H1 (cell line): ENCODE results near the gene SNAI1. TPM values are rescaled to one million over a fixed set of nuclear protein-coding genes. Genes with fewer than 3 reads are reported as not detected.
A peak's percentile ranks its signal among the peaks of the same experiment; 100 is the strongest.

Source experiments
- CTCF ChIA-PET: fragments of 300-600 bp; sonication (Branson Sonifier 250); formaldehyde crosslinking; loops from one replicate; lab custom pipeline; 2021; ENCODE audit not compliant: partially characterized antibody; lab: Charles Lee
- POLR2A ChIA-PET: fragments of 300-600 bp; sonication (Branson Sonifier 250); formaldehyde crosslinking; loops from one replicate; lab custom pipeline; 2021; ENCODE audit warnings: inconsistent platforms; ENCODE audit not compliant: partially characterized antibody; lab: Charles Lee
- DNase-seq, 2 experiments: peaks; one replicate each; pipeline versions ENCODE4 v3.0.0 to v3.0.0-alpha.2; 2010 to 2022; ENCODE audit warnings: low spot score in 2 of 2, low read depth in 1 of 2, mixed read lengths in 1 of 2
- FAIRE-seq: peaks from 2 replicates; lab custom pipeline; 2011; peaks lifted over from hg19 to GRCh38; lab: Jason Lieb, UNC
- H2AFZ ChIP-seq: 2 replicates; pipeline ENCODE4 v1.8.1; 2012; ENCODE audit warnings: low read length, inconsistent platforms
- H2AK5ac ChIP-seq: 2 replicates; pipeline ENCODE4 v1.6.1; 2013; ENCODE audit warnings: low read depth, low read length
- H2BK120ac ChIP-seq: replicated peaks from 2 replicates; pipeline ENCODE3; 2013; ENCODE audit warnings: low read depth, low read length, inconsistent platforms
- H2BK12ac ChIP-seq: 2 replicates; pipeline ENCODE4 v1.6.1; 2013; ENCODE audit warnings: low read depth, low read length
- H2BK15ac ChIP-seq: 2 replicates; pipeline ENCODE4 v1.6.1; 2013; ENCODE audit warnings: low read length
- H2BK20ac ChIP-seq: 2 replicates; pipeline ENCODE4 v1.6.1; 2013; ENCODE audit warnings: low read length
- H2BK5ac ChIP-seq: 2 replicates; pipeline ENCODE4 v1.6.1; 2013; ENCODE audit warnings: low read depth, low read length
- H3K14ac ChIP-seq: 2 replicates; pipeline ENCODE4 v1.6.1; 2013; ENCODE audit warnings: inconsistent platforms; ENCODE audit not compliant: insufficient read length
- H3K18ac ChIP-seq: 2 replicates; pipeline ENCODE4 v1.6.1; 2013; ENCODE audit warnings: low read length; ENCODE audit errors: extremely low read depth
- H3K23ac ChIP-seq: 2 replicates; pipeline ENCODE4 v1.6.1; 2013; ENCODE audit warnings: inconsistent platforms; ENCODE audit not compliant: insufficient read length
- H3K23me2 ChIP-seq: 2 replicates; pipeline ENCODE4 v1.6.1; 2013; ENCODE audit warnings: low read depth, low read length
- H3K27ac ChIP-seq: 2 replicates; pipeline ENCODE4 v1.6.1; 2011; ENCODE audit warnings: low read depth, low read length, inconsistent platforms
- H3K27me3 ChIP-seq, 4 experiments: replicated peaks in 1 of 4; 1 replicate in 1 of 4; 2 replicates in 3 of 4; pipeline versions ENCODE4 v1.6.1 to v1.8.1; 2011 to 2013; ENCODE audit warnings: low read length in 3 of 4, mild to moderate bottlenecking in 3 of 4, inconsistent platforms in 2 of 4, mixed read lengths in 2 of 4, moderate library complexity in 1 of 4; ENCODE audit not compliant: control insufficient read depth in 3 of 4, insufficient read depth in 3 of 4; ENCODE audit errors: extremely low read depth in 1 of 4
- H3K36me3 ChIP-seq, 4 experiments: 2 replicates each; pipeline versions ENCODE4 v1.6.1 to v1.8.1; 2011 to 2013; ENCODE audit warnings: mild to moderate bottlenecking in 4 of 4, low read length in 3 of 4, moderate library complexity in 2 of 4, control low read depth in 1 of 4, inconsistent platforms in 1 of 4; ENCODE audit not compliant: insufficient read depth in 4 of 4, control insufficient read depth in 2 of 4
- H3K4ac ChIP-seq: replicated peaks from 2 replicates; pipeline ENCODE3; 2013; ENCODE audit warnings: low read length, low read depth, mixed read lengths, inconsistent platforms; ENCODE audit not compliant: insufficient read length
- H3K4me1 ChIP-seq, 4 experiments: replicated peaks in 1 of 4; 1 replicate in 1 of 4; 2 replicates in 3 of 4; pipeline versions ENCODE4 v1.6.1 to v1.8.1; 2011 to 2013; ENCODE audit warnings: low read length in 3 of 4, inconsistent platforms in 2 of 4, mixed read lengths in 1 of 4; ENCODE audit not compliant: insufficient read depth in 4 of 4, control insufficient read depth in 3 of 4
- H3K4me2 ChIP-seq, 2 experiments: 2 replicates each; pipeline versions ENCODE4 v1.6.1 to v1.8.1; 2011 to 2013; ENCODE audit warnings: low read depth in 2 of 2, low read length in 2 of 2, control low read depth in 1 of 2, inconsistent platforms in 1 of 2, mild to moderate bottlenecking in 1 of 2; ENCODE audit not compliant: insufficient read depth in 1 of 2
- H3K4me3 ChIP-seq, 4 experiments: fragments of 200-600, 300-600 bp in 1 of 4; sonication (generic), shearing (Covaris generic), sonication (Bioruptor Twin) in 1 of 4; 2 replicates each; pipeline versions ENCODE4 v1.5.1 to v1.8.1; 2011 to 2016; ENCODE audit warnings: low read length in 4 of 4, low read depth in 3 of 4, control low read depth in 2 of 4, inconsistent platforms in 2 of 4, mild to moderate bottlenecking in 2 of 4, mixed read lengths in 1 of 4, moderate library complexity in 1 of 4; ENCODE audit not compliant: insufficient read depth in 2 of 4; ENCODE audit errors: extremely low read depth in 1 of 4
- H3K56ac ChIP-seq: replicated peaks from 2 replicates; pipeline ENCODE3; 2013; ENCODE audit warnings: low read depth, mild to moderate bottlenecking, mixed read lengths, low read length, inconsistent platforms; ENCODE audit not compliant: insufficient read length
- H3K79me1 ChIP-seq: 2 replicates; pipeline ENCODE4 v1.6.1; 2013; ENCODE audit warnings: low read depth, low read length, control low read depth
- H3K79me2 ChIP-seq, 2 experiments: 2 replicates each; pipeline versions ENCODE4 v1.6.1 to v1.8.1; 2012 to 2013; ENCODE audit warnings: low read length in 2 of 2, mild to moderate bottlenecking in 2 of 2, inconsistent platforms in 1 of 2; ENCODE audit not compliant: insufficient read depth in 2 of 2, control insufficient read depth in 1 of 2
- H3K9ac ChIP-seq, 4 experiments: replicated peaks in 1 of 4; 1 replicate in 1 of 4; 2 replicates in 3 of 4; pipeline versions ENCODE4 v1.6.1 to v1.8.1; 2011 to 2013; ENCODE audit warnings: low read depth in 3 of 4, low read length in 3 of 4, control low read depth in 2 of 4, mild to moderate bottlenecking in 2 of 4, moderate library complexity in 2 of 4, inconsistent platforms in 1 of 4; ENCODE audit errors: extremely low read depth in 1 of 4
- H3K9me3 ChIP-seq, 2 experiments: 2 replicates each; pipeline versions ENCODE4 v1.6.1 to v1.8.1; 2012 to 2013; ENCODE audit warnings: mild to moderate bottlenecking in 2 of 2, moderate library complexity in 2 of 2, control low read depth in 1 of 2, inconsistent platforms in 1 of 2, low read depth in 1 of 2, low read length in 1 of 2, mixed read lengths in 1 of 2; ENCODE audit not compliant: insufficient read depth in 2 of 2
- H4K20me1 ChIP-seq, 2 experiments: replicated peaks in 1 of 2; 2 replicates each; pipeline versions ENCODE3 to v1.8.1; 2011 to 2013; ENCODE audit warnings: inconsistent platforms in 2 of 2, low read length in 2 of 2, mild to moderate bottlenecking in 1 of 2; ENCODE audit not compliant: insufficient read depth in 2 of 2, control insufficient read depth in 1 of 2
- H4K5ac ChIP-seq: 2 replicates; pipeline ENCODE4 v1.6.1; 2013; ENCODE audit warnings: low read length, low read depth, mixed read lengths, inconsistent platforms; ENCODE audit not compliant: insufficient read length
- H4K8ac ChIP-seq: 2 replicates; pipeline ENCODE4 v1.8.0; 2013; ENCODE audit warnings: mild to moderate bottlenecking, moderate library complexity, low read length, inconsistent platforms; ENCODE audit not compliant: insufficient read depth; ENCODE audit errors: extremely low read depth
- H4K91ac ChIP-seq: replicated peaks from 2 replicates; pipeline ENCODE3; 2013; ENCODE audit warnings: low read length, mixed read lengths, inconsistent platforms; ENCODE audit not compliant: insufficient read length
- RAD21 ChIP-seq, 2 experiments: IDR thresholded peaks in 1 of 2; conservative IDR thresholded peaks in 1 of 2; 2 replicates each; pipeline ENCODE4 v1.6.1; 2011; ENCODE audit warnings: low read depth in 2 of 2, low read length in 2 of 2, improper control_type of control experiment in 1 of 2, inconsistent platforms in 1 of 2, mild to moderate bottlenecking in 1 of 2, moderate library complexity in 1 of 2
- SIN3A ChIP-seq, 2 experiments: IDR thresholded peaks in 1 of 2; conservative IDR thresholded peaks in 1 of 2; 2 replicates each; pipeline ENCODE4 v1.6.1; 2011 to 2012; ENCODE audit warnings: low read length in 2 of 2, improper control_type of control experiment in 1 of 2, low read depth in 1 of 2, mild to moderate bottlenecking in 1 of 2
- WGBS, 2 experiments: shearing (Covaris generic) in 1 of 2; methylation state at CpG; one replicate each; pipeline versions ENCODE4 v1.1.6 to v1.1.7; 2013 to 2015; ENCODE audit warnings: low lambda C conversion rate in 2 of 2, mixed read lengths in 2 of 2, inconsistent platforms in 1 of 2, low coverage in 1 of 2, missing lambda C conversion rate in 1 of 2; ENCODE audit not compliant: insufficient replicate concordance in 2 of 2, insufficient coverage in 1 of 2, insufficient read length in 1 of 2; ENCODE audit errors: extremely low coverage in 1 of 2, missing lambda C conversion rate in 1 of 2; 5-methylcytosine and 5-hydroxymethylcytosine counted together
- polyA plus RNA-seq, 7 experiments: library from polyadenylated mRNA; depleted of rRNA in 3 of 7; stranded (reverse) in 5 of 7; unstranded in 2 of 7; fragments of >200 nt in 5 of 7; fragments of 200-250 nt in 2 of 7; gene quantifications; 1 replicate in 5 of 7; 2 replicates in 1 of 7; 4 replicates in 1 of 7; pipeline versions ENCODE4 v1.2.1 to v1.2.3, GENCODE V29; 2011 to 2013; ENCODE audit warnings: missing spikeins in 2 of 7, mixed read lengths in 2 of 7
- small RNA-seq: library from polyadenylated mRNA; stranded (forward); fragments of <200 nt; extraction: miRNeasy Mini kit (QIAGEN cat#:217004); gene quantifications from one replicate; pipeline ENCODE3, GENCODE V24; 2013; ENCODE audit not compliant: insufficient read depth
- total RNA-seq: library from RNA; stranded (reverse); fragmentation: NEBNext Ultra II Directional; extraction: Animal tissue kit (Norgen Biotek cat#: 25700); gene quantifications from 2 replicates; pipeline ENCODE4 v1.2.1, GENCODE V29; 2021

Gene SNAI1
- total and polyA plus RNA-seq, 2 of the 8 experiments (the other 6 are each of a cell fraction or from before 2014, with no cell fraction given), result 6.5 to 8.0 TPM

- H2BK15ac ChIP-seq, result 0 out of 2 replicates have a peak overlapping the region, but pooled peaks have one; percentile 5
- no peaks in the 10 kb centered on the region for H3K23me2 ChIP-seq
- H2BK12ac ChIP-seq, result no peak overlapping the region
- no peaks in the 10 kb centered on the region for H3K79me1 ChIP-seq
- H4K8ac ChIP-seq, result no peak overlapping the region
- DNase-seq, result no peak
- no peak overlapping the region for H2BK120ac ChIP-seq
- peaks cover 0 to 14% (median 5%) of the 10 kb centered on the region in 4 experiments; a peak in 4 of 7 replicates for H3K4me1 ChIP-seq
- no peaks in the 10 kb centered on the region for H3K36me3 ChIP-seq
- no peaks in the 10 kb centered on the region for H3K27me3 ChIP-seq
- no peak for FAIRE-seq
- no peak overlapping the region for H3K56ac ChIP-seq
- H3K4ac ChIP-seq, result no peak overlapping the region
- no peak overlapping the region for H3K23ac ChIP-seq
- 73% methylated on average over 6 of the region's 6 CpGs; no CpG with 5 or more reads in 1 of the 2 experiments for WGBS, 2 experiments
- H3K79me2 ChIP-seq, result no peaks in the 10 kb centered on the region
- no peak overlapping the region for H3K18ac ChIP-seq
- no peak overlapping the region for H3K4me3 ChIP-seq
- no peak overlapping the region for H4K91ac ChIP-seq
- no peak overlapping the region for H2BK20ac ChIP-seq
- CTCF ChIA-PET, result interaction anchor here (0.6 to 2.9 kb wide), 7 partner anchors 13 to 73 kb away, joined by 3 to 13 read pairs (median 5); no protein-coding TSS in a partner anchor
- H4K5ac ChIP-seq, result no peak overlapping the region
- TF ChIP-seq SIN3A (conservative IDR thresholded peaks at IDR 0.05 in 1 of 2, IDR thresholded peaks at IDR 0.05 in 1 of 2; ENCODE audit: low read depth in 1 of 2, low read length in 2 of 2) (no peak), RAD21 (IDR thresholded peaks at IDR 0.05 in 1 of 2, conservative IDR thresholded peaks at IDR 0.05 in 1 of 2; ENCODE audit: low read depth in 2 of 2, low read length in 2 of 2) (no peak)
- no peaks in the 10 kb centered on the region for H3K9me3 ChIP-seq
- no peak overlapping the region for H2AFZ ChIP-seq
- H2AK5ac ChIP-seq, result no peak overlapping the region
- POLR2A ChIA-PET, result interaction anchor here (0.7 to 3.7 kb wide), 4 partner anchors 33 to 118 kb away, joined by 3 to 15 read pairs (median 3); partner anchors contain the start of gene SNAI1
- no peak overlapping the region for H3K4me2 ChIP-seq
- no peak overlapping the region for H3K9ac ChIP-seq
- no peak overlapping the region for H3K14ac ChIP-seq
- H4K20me1 ChIP-seq, result no peaks in the 10 kb centered on the region
- H2BK5ac ChIP-seq, result no peak overlapping the region
- no peak overlapping the region for H3K27ac ChIP-seq
Measured at GRCh38 chr20:50038169-50038568, 55.4 kb downstream of the SNAI1 start.

Small RNA genes within 50 kb of the gene (small RNA-seq; reads per million reads assigned to genes)
- gene RF00017, result not detected
- not detected for gene RNU6-147P

Other genes starting within 250 kb of the SNAI1 start
- gene SLC9A8, start 170.2 kb upstream of the SNAI1 start, total RNA-seq, result 6.2 and 6.7 TPM in 2 replicates
- gene SLC9A8, start 170.2 kb upstream of the SNAI1 start, polyA plus RNA-seq (2011; rRNA removed), result 3.2 and 5.0 TPM in 2 replicates
- 11.9 and 13.0 TPM in 2 replicates for gene SPATA2, start 67.5 kb upstream of the SNAI1 start, total RNA-seq
- 11.0 and 15.4 TPM in 2 replicates for gene SPATA2, start 67.5 kb upstream of the SNAI1 start, polyA plus RNA-seq (2011; rRNA removed)
- gene RNF114, start 46.6 kb upstream of the SNAI1 start, total RNA-seq, result 81.7 and 82.0 TPM in 2 replicates
- 89.9 and 158 TPM in 2 replicates for gene RNF114, start 46.6 kb upstream of the SNAI1 start, polyA plus RNA-seq (2011; rRNA removed)
- 184 and 185 TPM in 2 replicates for gene UBE2V1, start 130.2 kb downstream of the SNAI1 start, total RNA-seq
- gene UBE2V1, start 130.2 kb downstream of the SNAI1 start, polyA plus RNA-seq (2011; rRNA removed), result 131 and 141 TPM in 2 replicates
- gene PEDS1, start 170.7 kb downstream of the SNAI1 start, total RNA-seq, result 28.9 and 33.3 TPM in 2 replicates
- 75.9 and 82.7 TPM in 2 replicates for gene PEDS1, start 170.7 kb downstream of the SNAI1 start, polyA plus RNA-seq (2011; rRNA removed)
- 24.1 and 24.5 TPM in 2 replicates for gene CEBPB, start 207.8 kb downstream of the SNAI1 start, total RNA-seq
- gene CEBPB, start 207.8 kb downstream of the SNAI1 start, polyA plus RNA-seq (2011; rRNA removed), result 7.1 and 13.1 TPM in 2 replicates